GM21447 (cell line): ENCODE data around the gene ANK3.

Experiments used
- ATAC-seq: cut with Tn5 transposase; IDR thresholded peaks from one replicate; pipeline ENCODE4 v1.9.1; 2021; ENCODE audit not compliant: unreplicated experiment

Gene ANK3

GRCh38 chr10:60283397-60283796 is 106.3 kb downstream of the ANK3 start:
- no peak for ATAC-seq

- no peak for ATAC-seq
Observed at GRCh38 chr10:60282771-60283353, 106.8 kb downstream of the ANK3 start.

- ATAC-seq = no peak
Observed at GRCh38 chr10:60281792-60282353, 107.8 kb downstream of the ANK3 start.

- ATAC-seq = no peak
Observed at GRCh38 chr10:60281331-60281730, 108.3 kb downstream of the ANK3 start.

- no peak for ATAC-seq
Observed at GRCh38 chr10:60280475-60280874, 109.2 kb downstream of the ANK3 start.

- no peak for ATAC-seq
Observed at GRCh38 chr10:60277656-60278055, 112.0 kb downstream of the ANK3 start.

- ATAC-seq = no peak
Observed at GRCh38 chr10:60276232-60276631, 113.4 kb downstream of the ANK3 start.

GRCh38 chr10:60271319-60272040 is 118.2 kb downstream of the ANK3 start:
- no peak for ATAC-seq

- ATAC-seq = no peak
Observed at GRCh38 chr10:60270426-60270825, 119.2 kb downstream of the ANK3 start.

- no peak for ATAC-seq
Observed at GRCh38 chr10:60267802-60268201, 121.9 kb downstream of the ANK3 start.

- no peak for ATAC-seq
Observed at GRCh38 chr10:60266513-60266912, 123.2 kb downstream of the ANK3 start.

GRCh38 chr10:60262647-60263126 is 127.0 kb downstream of the ANK3 start:
- no peak for ATAC-seq

- ATAC-seq = no peak
Observed at GRCh38 chr10:60260321-60260720, 129.4 kb downstream of the ANK3 start.

- no peak for ATAC-seq
Observed at GRCh38 chr10:60258429-60258797, 131.3 kb downstream of the ANK3 start.

GRCh38 chr10:60257767-60258428 is 131.8 kb downstream of the ANK3 start:
- ATAC-seq = no peak

GRCh38 chr10:60254776-60255175 is 134.9 kb downstream of the ANK3 start:
- ATAC-seq = no peak

- no peak for ATAC-seq
Observed at GRCh38 chr10:60253484-60253883, 136.2 kb downstream of the ANK3 start.

- no peak for ATAC-seq
Observed at GRCh38 chr10:60252688-60253087, 137.0 kb downstream of the ANK3 start.

GRCh38 chr10:60246382-60246781 is 143.3 kb downstream of the ANK3 start:
- no peak for ATAC-seq

GRCh38 chr10:60239228-60239627 is 150.4 kb downstream of the ANK3 start:
- ATAC-seq = no peak

- ATAC-seq = no peak
Observed at GRCh38 chr10:60238759-60239100, 150.9 kb downstream of the ANK3 start.
